Measurements from ENCODE around the gene TUT4.

Gene TUT4

DNA sequence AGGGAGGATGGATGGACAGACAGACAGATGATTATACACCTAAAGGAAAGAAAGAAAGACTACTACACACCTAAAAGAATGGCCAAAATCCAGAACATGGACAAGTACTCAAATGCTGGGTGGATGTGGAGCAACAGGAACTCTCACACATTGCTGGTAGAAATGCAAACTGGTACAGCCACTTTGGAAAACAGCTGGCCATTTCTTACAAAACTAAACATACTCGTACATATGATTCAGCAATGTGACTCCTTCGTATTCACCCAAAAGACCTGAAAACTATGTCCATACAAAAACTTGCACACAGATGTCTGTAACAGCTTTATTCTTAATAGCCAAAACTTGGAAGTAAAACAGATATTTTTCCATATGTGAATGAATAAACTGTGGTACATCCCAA lies 97.2 kb downstream of the TUT4 start:
- FAIRE-seq: no peak

DNA sequence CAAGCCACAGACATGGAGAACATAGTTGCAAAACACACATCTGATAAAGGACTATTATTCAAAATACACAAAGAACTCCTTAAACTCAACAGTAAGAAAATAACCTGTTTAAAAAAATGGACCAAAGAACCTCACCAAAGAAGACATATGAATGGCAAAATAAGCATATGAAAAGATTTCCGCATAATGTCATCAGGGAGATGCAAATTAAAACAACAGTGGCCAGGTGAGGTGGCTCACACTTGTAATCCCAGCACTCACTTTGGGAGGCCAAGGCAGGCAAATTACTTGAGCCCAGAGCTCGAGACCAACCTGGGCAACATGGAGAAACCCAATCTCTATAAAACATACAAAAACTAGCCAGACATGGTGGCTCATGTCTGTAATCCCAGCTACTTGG lies 98.1 kb downstream of the TUT4 start:
- no peak for FAIRE-seq

DNA sequence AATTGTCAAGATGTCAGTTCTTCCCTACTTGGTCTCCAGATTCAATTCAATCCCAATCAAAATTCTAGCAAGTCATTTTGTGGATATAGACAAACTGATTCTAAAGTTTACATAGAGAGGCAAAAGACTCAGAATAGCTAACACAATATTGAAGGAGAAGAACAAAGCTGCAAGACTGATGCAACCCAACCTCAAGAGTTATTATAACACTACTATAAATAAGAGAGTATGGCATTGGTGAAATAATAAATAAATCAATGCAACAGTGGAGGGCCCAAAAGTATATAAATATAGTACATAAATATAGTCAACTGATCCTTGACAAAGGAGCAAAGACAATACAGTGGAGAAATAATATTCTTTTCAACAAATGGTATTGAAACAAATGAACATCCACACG lies 98.8 kb downstream of the TUT4 start:
- FAIRE-seq: no peak

DNA sequence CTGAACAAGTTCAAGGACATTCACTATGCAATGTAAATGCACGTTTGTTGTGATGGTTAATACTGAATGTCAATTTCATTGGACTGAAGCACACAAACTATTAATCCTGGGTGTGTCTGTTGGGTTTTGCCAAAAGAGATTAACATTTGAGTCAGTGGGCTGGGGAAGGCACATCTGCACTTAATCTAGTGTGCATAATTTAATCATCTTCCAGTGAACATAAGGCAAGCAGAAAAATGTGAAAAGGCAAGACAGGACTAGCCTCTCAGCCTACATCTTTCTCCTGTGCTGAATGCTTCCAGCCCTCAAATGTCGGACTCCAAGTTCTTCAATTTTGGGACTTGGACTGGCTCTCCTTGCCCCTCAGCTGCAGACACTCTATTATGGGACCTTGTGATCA lies 108.4 kb downstream of the TUT4 start:
- no peak for FAIRE-seq

DNA sequence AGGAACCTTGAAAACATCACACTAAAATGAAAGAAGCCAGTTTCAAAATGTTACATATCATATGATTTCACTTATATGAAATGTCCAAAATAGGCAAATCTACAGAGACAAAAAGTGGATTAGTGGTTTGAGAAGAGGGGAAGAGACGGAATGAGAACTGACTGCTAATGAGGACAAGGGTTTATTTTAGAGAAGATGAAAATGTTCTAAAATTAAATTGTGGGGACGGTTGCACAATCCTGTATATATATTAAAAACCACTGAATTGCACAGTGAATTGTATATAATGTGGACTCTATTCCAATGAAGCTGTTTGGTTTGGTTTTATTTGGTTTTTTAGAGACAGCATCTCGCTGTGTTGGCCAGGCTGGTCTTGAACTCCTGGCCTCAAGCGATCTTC lies 112.9 kb downstream of the TUT4 start:
- no peak for FAIRE-seq

DNA sequence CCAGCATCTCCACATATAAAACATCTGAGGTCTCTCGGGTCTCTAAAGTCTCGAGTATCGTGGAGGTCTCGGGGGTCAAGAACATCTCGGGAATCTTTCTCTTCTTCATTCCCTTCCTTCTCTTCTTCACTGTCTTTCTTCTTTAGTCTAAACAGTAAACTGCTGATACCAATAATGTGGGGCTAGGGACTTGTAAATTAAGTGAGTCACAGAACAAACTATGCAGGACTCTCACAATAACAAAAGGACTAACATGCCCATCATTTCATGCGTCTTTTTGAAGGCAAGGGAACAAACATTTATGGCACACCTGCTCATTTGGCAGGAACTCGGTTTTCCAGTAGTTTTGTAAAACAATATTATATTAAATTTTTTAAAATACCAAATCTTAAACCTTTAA lies 116.1 kb downstream of the TUT4 start:
- no peak for FAIRE-seq

DNA sequence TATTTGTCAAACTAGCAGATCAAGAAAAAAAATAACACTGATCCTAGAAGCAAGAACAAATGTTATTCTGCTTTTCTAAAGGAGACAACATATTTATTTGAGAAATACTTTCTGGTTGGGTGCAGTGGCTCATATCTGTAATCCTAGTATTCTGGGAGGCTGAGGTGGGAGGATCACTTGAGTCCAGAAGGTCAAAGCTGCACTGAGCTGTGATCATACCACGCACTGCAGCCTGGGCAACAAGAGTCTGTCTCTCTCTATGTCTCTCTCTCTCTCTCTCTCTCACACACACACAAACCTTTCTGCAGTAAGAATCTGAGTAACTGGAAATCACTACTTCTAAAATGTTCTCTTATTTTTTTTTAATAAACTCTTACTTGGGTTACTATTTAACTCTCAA lies 117.2 kb downstream of the TUT4 start:
- FAIRE-seq: peak; percentile 33

DNA sequence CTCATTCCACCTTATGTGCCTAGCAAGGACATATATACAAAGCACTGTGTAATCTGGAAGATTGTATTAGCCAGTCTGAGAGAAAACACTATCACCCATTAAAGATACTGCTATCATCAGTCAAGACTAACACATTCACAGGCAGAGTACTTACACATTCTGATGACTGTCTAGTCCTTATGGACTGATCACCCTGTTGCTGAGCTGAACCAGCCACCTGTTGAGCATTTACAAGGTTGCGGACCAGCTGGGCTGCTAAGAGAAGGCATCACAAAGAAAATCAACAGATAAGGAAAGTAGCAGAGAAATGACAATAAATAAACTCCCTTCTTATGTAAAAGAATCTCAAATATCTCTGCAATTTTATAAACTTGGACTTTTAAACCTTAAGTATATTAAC lies 117.7 kb downstream of the TUT4 start:
- no peak for FAIRE-seq

DNA sequence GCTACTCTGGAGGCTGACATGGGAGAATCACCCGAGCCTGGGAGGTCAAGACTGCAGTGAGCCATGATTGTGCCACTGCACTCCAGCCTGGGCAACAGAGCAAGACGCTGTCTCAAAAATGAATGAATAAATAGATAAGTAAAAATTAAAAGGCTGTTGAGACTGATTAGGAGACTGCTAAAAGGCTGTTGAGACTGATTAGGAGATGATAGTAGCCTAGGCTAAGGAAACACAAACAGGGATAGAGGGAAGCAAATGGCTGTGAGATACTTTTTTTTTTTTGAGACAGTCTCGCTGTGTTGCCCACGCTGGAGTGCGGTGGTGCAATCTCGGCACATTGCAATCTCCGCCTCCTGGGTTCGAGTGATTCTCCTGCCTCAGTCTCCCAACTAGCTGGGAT lies 120.1 kb downstream of the TUT4 start:
- no peak for FAIRE-seq

DNA sequence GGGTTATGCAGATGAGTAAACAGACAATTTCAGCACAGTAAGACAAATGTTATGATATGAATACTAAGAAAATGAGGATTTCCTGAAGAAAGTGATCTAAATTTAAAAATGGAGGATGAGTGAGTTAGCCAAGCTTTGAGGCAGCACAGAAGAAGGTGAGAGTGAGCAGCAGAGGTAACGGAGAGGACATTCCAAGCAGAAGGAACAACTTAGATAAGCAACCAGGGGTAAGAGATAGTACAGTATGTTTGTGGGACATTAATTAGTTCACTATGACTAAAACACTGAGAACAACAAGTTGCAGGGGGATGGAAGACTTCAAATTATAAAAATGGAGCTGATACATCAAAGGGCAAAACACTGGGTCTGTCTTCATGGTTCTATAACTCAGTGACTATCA lies 125.7 kb downstream of the TUT4 start:
- FAIRE-seq: no peak

DNA sequence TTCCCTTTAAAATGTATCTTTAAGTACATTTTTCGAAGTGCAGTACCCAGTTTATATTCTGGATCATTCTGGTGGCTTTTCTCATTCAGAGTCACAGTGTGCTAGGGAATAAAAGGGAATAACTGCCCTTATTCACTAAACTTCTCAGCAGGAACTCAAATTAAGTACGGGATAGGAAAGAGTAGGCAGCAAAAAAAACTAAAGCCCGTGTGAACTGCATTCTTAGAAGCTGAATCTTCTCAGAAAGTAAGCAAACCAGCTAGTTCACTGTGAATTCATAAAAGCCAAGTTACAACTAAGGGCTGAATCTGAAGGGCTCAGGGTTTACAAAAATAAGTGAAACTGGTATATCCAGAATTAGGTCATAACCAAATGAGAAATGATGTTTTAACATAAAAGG lies 126.5 kb downstream of the TUT4 start:
- no peak for FAIRE-seq

DNA sequence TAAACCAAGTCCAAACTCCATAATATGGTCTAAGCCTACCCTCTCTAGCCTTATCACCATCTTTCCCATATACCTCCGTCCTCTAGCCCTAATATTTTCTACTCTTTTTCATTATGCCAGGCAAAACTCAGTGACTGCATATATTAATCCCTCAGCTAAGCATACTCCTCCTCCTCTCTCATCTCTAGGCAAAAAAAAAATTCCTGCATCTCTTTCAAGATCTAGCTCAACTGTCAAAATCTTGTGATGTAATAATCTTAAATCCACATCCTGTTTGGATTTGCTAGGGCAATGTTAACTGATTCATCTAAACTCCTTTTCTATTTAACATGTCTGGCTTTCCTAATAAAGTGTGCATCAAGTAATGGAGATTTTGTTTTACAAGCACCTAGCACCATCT lies 128.1 kb downstream of the TUT4 start:
- FAIRE-seq: no peak

DNA sequence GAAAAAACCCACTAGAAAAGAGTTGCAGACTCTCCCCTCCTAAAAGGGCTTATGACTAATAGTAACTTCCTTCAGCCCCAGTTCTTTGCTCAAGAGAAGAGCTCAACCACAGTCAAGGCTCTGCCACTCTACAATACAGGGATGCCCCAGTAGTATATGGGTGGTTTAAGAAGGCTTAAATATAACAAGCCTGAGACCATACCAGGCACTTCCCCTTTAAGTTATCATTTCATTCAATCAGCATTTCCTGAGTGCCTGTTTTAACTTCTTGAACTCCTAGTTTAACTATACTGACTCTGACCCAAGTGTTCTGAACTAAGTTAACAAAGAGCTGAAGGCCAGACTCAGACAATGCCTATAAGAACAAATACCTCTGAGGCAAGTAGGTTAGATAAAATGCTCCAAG lies 128.7 kb downstream of the TUT4 start:
- no peak for FAIRE-seq

DNA sequence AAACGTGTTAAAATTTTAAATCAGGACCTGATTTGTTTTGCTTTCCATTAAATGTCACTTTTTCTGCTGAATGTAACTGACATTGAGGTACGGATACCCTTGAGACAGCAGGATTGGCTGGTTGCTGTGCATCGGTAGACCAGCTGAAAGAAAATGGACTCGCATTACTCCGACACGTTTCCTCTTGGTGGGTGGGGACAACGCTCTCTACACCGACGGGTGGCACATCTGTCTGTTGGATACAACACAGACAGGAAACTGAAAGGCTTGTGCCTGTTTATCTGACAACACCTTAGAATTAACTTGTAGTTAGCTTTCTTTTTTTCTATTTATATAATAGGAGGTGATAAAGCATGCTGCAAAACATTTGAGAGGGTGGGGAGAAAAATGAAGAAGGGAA lies 129.1 kb downstream of the TUT4 start:
- FAIRE-seq: no peak

DNA sequence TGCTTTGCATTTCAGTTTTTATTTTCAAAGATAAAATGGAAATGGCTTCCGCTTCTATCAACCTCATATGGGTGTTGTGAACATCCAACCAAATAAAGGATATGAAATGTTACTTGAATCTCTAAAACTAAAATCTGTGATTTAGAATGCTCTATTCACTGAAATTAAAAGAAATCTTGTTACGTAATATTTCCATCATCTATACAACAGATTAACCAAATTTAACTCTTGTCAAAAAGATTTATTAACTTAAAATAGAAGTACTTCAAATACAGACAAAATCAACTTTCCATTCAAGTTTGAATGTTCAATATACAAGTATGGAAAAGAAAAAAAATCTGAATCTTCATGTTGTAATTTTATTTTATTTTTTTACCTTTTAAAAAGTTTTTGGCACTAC lies 129.8 kb downstream of the TUT4 start:
- FAIRE-seq: no peak

DNA sequence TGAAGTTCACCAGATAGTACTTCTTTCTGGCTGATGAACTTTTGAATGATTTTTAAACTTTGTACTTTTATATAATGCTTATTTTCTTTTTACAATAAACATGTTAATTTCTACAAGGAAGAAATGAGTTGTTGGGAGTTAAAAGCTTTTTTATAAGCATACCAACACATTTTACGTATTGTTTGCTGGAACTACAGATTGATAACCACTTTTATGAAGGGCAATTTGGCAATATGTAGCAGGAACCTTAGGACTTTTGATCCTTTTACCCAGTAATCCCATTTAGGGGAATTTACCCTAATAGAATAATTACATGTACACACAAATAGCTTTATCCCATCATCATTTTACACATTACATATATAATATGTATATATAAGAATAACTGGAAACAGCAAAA lies 132.2 kb downstream of the TUT4 start:
- FAIRE-seq: no peak

DNA sequence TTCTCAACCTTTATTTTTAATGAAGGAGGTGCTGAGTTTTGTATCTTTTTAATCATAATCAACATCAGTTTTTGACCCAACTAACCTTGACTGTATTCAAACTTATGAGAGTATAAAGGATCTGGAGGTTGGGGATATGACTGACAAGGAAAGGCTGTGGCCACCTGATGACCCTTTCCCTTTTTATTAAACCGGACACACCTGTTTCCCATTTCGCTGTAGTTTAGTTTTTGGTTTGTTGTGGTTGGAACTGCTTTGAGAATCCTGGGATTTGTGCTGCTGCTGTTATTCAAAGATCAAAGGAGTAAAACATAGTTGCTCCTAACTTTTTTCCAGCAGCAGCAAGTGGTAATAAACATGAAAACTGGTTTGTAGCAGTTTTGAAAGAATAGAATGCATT lies 136.1 kb downstream of the TUT4 start:
- FAIRE-seq: no peak

DNA sequence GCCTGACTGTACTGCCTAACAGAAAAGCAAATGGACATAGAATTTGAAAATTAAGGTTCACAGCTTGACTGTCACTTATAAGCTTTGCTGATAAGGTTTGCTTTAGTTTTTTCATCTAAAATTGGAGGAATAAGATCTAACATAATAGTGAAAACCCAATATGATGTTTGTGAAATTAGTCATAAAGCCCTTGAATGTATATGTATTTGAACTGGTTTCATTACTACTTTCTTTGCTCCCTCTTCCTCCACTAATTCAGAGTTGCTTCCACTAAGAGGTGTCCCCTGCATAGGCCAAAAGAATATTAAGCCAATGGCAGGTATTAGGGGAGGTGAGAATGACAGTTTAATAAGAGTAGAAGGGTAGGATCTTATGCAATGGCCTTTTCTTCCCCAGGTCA lies 137.9 kb downstream of the TUT4 start:
- no peak for FAIRE-seq

DNA sequence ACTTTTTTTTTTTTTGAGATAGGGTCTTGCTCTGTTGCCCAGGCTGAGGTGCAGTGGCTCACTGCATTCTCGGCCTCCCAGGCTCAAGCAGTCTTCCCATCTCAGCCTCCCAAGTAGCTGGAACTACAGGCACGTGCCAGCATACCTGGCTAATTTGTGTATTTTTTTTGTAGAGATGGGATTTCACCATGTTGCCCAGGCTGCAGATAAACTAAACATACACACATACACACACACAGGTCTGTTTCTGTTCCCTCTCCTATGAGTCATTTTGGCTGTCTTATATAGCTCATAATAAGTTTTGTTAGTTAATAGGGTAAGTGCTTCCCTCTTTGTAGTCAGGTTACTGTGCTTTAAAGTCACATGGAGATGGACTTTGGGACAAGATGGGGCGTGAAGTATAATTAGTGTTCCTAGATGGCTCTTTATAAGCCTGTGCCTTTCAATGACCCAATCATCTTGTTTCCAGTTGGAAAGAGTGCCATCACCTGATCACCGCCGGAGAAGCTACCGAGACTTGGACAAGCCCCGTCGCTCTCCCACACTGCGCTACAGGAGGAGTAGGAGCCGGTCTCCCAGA lies 139.4 kb downstream of the TUT4 start:
- FAIRE-seq: no peak

DNA sequence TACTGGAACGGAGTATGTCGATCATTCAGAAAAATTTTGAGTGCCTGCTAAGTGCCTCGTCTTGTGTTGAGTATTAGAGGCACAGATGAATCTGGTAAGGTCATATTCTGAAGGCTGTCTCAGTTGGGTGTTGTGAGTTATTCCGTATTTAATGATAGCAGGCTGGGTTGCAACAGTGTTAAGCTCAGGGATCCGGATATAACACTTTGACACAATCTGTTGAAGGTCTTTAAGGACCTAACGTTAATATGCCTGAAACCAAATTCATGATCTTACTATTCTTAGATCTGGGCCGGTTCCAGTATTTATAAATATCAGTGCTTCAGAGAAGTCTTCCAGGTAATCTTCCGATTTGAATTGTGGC lies 147.9 kb downstream of the TUT4 start:
- FAIRE-seq: no peak

DNA sequence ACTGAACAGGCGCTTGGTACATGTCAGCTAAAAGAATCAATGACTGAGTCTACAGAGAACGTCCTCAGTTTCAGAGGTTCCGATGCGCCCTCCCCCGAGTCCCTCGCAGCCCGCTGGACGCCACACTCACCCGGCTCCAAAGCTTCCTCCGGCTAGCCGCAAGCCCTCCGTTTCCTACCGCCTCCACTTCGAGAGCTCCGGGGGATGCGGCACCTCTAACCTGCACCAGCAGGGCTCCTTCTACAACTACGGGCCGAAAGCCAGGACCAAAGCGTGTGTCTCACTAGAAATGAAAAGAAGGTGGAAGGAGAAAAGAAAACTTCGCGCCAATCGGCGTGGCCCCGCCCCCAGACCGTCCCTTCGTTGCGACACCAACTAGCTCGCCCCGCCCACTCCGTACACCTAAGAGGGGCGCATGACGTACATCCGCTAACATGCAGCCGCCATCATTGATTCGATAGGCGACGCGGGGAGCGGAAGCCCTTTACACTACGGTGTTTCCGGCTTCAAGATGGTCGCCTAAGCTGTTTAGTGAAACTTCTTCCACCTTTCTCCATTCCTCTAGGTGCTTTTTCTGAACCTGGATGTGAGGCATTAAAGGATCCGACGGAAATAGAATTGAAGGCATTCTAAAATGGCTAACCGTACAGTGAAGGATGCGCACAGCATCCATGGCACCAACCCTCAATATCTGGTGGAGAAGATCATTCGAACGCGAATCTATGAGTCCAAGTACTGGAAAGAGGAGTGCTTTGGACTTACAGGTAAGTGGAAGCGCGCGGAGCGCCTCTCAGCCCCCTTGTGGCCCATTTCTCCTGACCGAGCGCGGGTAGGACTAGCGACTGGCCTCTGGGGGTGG lies 148.5 kb downstream of the TUT4 start, which contains the start of the genes ORC1 and PRPF38A:
TSS of gene ORC1 (minus strand) at position 308 of the 859 bp plus-strand sequence. CDS start 2,200 bp downstream, outside the sequence.
TSS of gene PRPF38A (plus strand) at position 487 of the 859 bp plus-strand sequence. CDS start at position 635, 148 bp downstream.
- FAIRE-seq: no peak

DNA sequence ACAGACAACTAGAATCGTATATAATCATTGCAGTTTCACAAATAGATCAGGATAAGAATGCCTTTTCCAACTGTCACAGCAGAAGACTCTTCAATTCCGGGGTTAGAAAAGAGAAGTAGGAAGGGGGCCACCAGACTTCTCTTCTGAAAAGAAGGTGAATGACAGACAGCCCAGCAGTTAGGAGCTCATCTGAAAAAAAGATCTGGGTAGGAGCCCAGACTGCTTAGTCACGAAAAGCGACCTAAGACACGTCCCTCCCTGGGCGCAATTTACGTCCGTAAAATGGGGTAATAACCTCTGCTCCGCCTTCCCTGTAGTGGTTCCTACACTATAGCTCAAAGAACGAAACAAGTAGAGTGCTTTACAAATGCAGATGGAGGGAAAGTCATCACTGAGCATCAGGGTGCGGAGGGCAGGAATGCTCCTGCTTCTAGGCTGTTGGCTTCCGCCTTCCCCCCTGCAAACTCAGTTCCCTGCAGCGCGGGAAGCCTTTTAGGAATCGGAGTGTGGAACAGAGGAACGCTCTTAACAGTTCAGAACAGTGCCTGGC lies 149.3 kb downstream of the TUT4 start:
- FAIRE-seq: no peak

DNA sequence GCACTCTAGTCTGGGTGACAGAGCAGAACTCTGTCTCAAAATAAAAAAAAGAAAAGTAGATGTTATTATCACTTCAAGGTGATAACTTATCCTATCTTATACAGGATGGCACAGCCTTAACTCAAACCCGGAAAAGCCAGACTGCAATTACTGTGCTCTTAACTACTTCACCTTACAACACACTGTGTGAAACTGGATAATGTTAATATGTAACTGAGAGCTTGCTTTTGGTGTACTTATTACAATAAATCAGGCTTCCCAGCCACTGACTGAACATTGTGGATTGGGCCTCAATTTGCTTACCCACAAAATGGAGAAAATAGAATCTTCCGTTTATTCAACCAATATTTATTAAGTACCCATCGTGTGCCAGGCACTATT lies 150.0 kb downstream of the TUT4 start:
- FAIRE-seq: no peak

DNA sequence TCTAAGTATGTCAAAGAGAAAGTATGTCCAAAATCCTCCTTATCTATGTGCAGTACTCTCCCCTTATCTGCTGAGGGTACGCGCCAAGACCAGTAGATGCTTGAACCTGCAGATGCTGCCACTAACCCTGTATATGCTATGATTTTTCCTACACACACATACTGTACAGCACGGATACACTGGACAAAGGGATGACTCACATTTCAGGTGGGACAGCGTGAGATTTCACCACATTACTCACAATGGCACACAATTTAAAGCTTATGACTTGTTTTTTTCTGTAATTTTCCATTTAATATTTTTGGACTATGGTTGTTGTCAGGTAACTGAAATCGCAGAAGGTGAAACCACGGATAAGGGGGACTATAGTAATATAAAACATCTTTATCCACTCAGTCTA lies 152.8 kb downstream of the TUT4 start:
- FAIRE-seq: no peak

DNA sequence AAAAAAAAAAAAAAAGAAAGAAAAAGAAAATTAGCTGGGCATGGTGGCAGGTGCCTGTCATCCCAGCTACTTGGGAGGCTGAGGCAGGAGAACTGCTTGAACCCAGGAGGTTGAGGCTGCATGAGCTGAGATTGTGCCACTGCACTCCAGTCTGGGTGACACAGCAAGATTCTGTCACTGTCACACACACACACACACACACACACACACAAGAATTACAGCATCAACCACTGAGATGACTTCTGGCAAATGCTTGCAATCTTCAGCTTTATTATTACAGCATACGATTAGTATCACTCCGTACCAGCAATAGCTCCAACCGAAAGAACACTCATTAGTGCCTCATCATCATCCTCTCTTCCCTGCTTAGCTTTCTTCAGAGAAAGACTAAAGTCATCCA lies 153.3 kb downstream of the TUT4 start:
- FAIRE-seq: no peak
